Measurements from ENCODE around the gene PCSK5. TPM values are rescaled to one million over a fixed set of nuclear protein-coding genes. Genes with fewer than 3 reads are reported as not detected.
"Not testable (repeated sequence)": the region's sequence is repeated elsewhere in the genome, so short reads cannot be mapped to it uniquely, and the experiment has no call there.

Gene PCSK5
- polyA plus RNA-seq, 1 experiment, result 1.6 TPM

GRCh38 chr9:76359365-76359764 is 468.9 kb downstream of the PCSK5 start:
- H3K27me3 ChIP-seq (ENCODE audit: control insufficient read depth, insufficient read depth, low read length), result peaks cover 6% of the 10 kb centered on the region
- ChIA-PET POLR2A (no interaction called here), CTCF (no interaction called here)
- DNase-seq (ENCODE audit: low read depth, low spot score), result no peak
- TF ChIP-seq, protein P1, sequence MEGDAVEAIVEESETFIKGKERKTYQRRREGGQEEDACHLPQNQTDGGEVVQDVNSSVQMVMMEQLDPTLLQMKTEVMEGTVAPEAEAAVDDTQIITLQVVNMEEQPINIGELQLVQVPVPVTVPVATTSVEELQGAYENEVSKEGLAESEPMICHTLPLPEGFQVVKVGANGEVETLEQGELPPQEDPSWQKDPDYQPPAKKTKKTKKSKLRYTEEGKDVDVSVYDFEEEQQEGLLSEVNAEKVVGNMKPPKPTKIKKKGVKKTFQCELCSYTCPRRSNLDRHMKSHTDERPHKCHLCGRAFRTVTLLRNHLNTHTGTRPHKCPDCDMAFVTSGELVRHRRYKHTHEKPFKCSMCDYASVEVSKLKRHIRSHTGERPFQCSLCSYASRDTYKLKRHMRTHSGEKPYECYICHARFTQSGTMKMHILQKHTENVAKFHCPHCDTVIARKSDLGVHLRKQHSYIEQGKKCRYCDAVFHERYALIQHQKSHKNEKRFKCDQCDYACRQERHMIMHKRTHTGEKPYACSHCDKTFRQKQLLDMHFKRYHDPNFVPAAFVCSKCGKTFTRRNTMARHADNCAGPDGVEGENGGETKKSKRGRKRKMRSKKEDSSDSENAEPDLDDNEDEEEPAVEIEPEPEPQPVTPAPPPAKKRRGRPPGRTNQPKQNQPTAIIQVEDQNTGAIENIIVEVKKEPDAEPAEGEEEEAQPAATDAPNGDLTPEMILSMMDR (IDR thresholded peaks at IDR 0.05; ENCODE audit: low read depth, low read length), result no peak
- no peak overlapping the region for H3K27ac ChIP-seq (ENCODE audit: low read depth, low read length)
- no peak overlapping the region for H3K4me3 ChIP-seq (ENCODE audit: low read depth, low read length)
- no peaks in the 10 kb centered on the region for H3K9me3 ChIP-seq (ENCODE audit: control insufficient read depth, insufficient read depth, low read length)

DNA sequence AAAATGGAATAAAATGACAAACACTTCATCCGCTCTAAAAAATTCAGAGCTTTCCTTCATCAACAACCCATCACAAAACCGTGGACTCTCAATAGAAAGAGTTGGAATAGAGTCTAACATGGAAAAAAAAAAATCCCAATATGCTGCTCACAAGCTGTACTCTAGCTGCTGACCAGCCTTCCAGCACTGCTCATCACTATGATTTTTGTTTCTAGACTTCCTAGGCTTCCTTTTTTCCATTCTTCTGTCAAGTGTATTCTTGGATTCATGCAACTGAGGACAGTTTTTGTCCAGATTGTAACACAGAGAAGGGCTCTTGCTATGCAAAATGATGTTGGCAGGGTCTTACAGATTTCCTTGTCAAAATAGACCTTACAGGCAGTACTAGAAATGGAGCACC is 469.3 kb downstream of the PCSK5 start:
- ChIA-PET POLR2A (no interaction called here), CTCF (no interaction called here)
- Histone ChIP-seq H3K27ac (ENCODE audit: low read depth, low read length) (no peak overlapping the region), H3K9me3 (ENCODE audit: control insufficient read depth, insufficient read depth, low read length) (no peaks in the 10 kb centered on the region), H3K27me3 (ENCODE audit: control insufficient read depth, insufficient read depth, low read length) (peaks cover 6% of the 10 kb centered on the region), H3K4me3 (ENCODE audit: low read depth, low read length) (no peak overlapping the region)
- TF ChIP-seq, protein P1 (IDR thresholded peaks at IDR 0.05; ENCODE audit: low read depth, low read length), result no peak
- no peak for DNase-seq (ENCODE audit: low read depth, low spot score)

- DNase-seq (ENCODE audit: low read depth, low spot score); H3K4me3 ChIP-seq (ENCODE audit: low read depth, low read length); H3K9me3 ChIP-seq (ENCODE audit: control insufficient read depth, insufficient read depth, low read length); H3K27ac ChIP-seq (ENCODE audit: low read depth, low read length); POLR2A ChIA-PET; H3K27me3 ChIP-seq (ENCODE audit: control insufficient read depth, insufficient read depth, low read length): not testable (repeated sequence)
- CTCF ChIA-PET, result interaction anchor here (0.9 kb wide), 1 partner anchor 32 kb away, joined by 5 read pairs; the partner anchor contains the start of gene RFK
These were observed 472.0 kb downstream of the PCSK5 start for GRCh38 chr9:76362332-76363031.

DNA sequence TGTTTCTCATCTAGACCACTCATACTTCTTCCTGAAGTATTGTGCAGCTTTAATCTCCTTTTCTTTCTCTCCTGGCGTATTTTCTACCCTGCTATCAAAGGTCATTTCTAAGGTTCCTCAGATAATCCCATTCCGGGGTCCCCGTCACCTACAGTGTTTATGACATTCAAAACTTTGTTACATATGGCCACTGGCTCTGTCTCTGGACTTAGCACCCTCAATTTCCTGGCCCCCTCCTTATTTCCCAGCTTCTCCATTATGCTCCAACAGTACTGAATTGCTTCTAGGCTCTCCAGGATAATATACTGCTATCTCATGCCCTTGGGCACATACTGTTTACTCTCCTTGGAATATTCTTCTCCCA is 472.5 kb downstream of the PCSK5 start:
- Histone ChIP-seq H3K27ac (ENCODE audit: low read depth, low read length) (no peak overlapping the region), H3K9me3 (ENCODE audit: control insufficient read depth, insufficient read depth, low read length) (no peaks in the 10 kb centered on the region), H3K27me3 (ENCODE audit: control insufficient read depth, insufficient read depth, low read length) (peaks cover 6% of the 10 kb centered on the region), H3K4me3 (ENCODE audit: low read depth, low read length) (no peak overlapping the region)
- ChIA-PET CTCF (interaction anchor here (0.9 kb wide), 1 partner anchor 31 kb away, joined by 5 read pairs; the partner anchor contains the start of gene RFK), POLR2A (no interaction called here)
- TF ChIP-seq, protein P1 (IDR thresholded peaks at IDR 0.05; ENCODE audit: low read depth, low read length), result no peak
- DNase-seq (ENCODE audit: low read depth, low spot score), result no peak

DNA sequence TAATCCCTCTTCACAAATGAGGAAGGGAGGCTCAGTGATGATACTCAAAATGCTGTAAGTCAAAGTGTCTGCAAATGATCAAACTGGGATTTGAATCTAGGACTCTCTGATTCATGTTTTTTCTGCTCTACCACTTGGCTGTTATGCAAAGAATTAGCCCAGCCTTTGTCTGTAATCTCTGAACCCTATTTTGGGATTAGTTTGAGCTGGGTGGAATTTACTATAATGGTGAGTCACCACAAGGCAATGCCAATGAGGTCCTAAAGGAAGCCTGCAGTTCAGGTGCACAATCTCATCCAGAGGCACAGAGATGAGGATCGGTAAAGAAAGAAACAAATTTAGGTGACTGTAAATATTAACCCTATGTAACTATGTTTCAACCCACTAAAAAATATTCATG is 474.6 kb downstream of the PCSK5 start:
- POLR2A ChIA-PET, result no interaction called here
- no peak for DNase-seq (ENCODE audit: low read depth, low spot score)

More for the DNA sequence above, 474.6 kb downstream of the PCSK5 start:
- Histone ChIP-seq H3K9me3 (ENCODE audit: control insufficient read depth, insufficient read depth, low read length) (no peaks in the 10 kb centered on the region), H3K4me3 (ENCODE audit: low read depth, low read length) (no peak overlapping the region), H3K27me3 (ENCODE audit: control insufficient read depth, insufficient read depth, low read length) (peaks cover 1% of the 10 kb centered on the region), H3K27ac (ENCODE audit: low read depth, low read length) (no peak overlapping the region)
- CTCF ChIA-PET, result no interaction called here
- TF ChIP-seq, protein P1 (IDR thresholded peaks at IDR 0.05; ENCODE audit: low read depth, low read length), result no peak
